ENCODE measurements around the gene FOXN1. TPM values are rescaled to one million over a fixed set of nuclear protein-coding genes. Genes with fewer than 3 reads are reported as not detected.

The FOXN1 gene
- total and polyA plus RNA-seq, 10 of the 15 experiments (the other 5 are each of a cell fraction or from before 2014, with no cell fraction given): not detected

GRCh38 chr17:28552176-28552999 lies 46.2 kb downstream of the FOXN1 start, which contains the start of gene UNC119 (continued):
- TF ChIP-seq NR2C1 (IDR thresholded peaks at IDR 0.05) (no peak), RUNX3 (IDR thresholded peaks at IDR 0.05; ENCODE audit: low read length) (0 out of 2 replicates have a peak, but pooled peaks have one; percentile 5), EED (IDR thresholded peaks at IDR 0.05; ENCODE audit: low read depth) (no peak), NFYB (IDR thresholded peaks at IDR 0.05; ENCODE audit: insufficient read depth, low read depth, low read length) (no peak), CREB1 (IDR thresholded peaks at IDR 0.05; ENCODE audit: low read depth) (no peak), NBN (IDR thresholded peaks at IDR 0.05) (no peak), EZH2 (IDR thresholded peaks at IDR 0.05; ENCODE audit: borderline replicate concordance, control insufficient read depth, low read depth, low read length) (no peak), KAT2A (conservative IDR thresholded peaks at IDR 0.05; ENCODE audit: control insufficient read depth, low read depth, low read length) (no peak), ASH2L (IDR thresholded peaks at IDR 0.05; ENCODE audit: borderline replicate concordance, low read depth) (no peak), MEF2A (IDR thresholded peaks at IDR 0.05; ENCODE audit: insufficient read depth, low read depth, low read length) (no peak), ZNF207 (IDR thresholded peaks at IDR 0.05; ENCODE audit: borderline replicate concordance) (no peak), E2F8 (IDR thresholded peaks at IDR 0.05; ENCODE audit: low read depth, partially characterized antibody) (no peak), CBX3 (IDR thresholded peaks at IDR 0.05; ENCODE audit: borderline replicate concordance, low read depth) (no peak), JUND (IDR thresholded peaks at IDR 0.05; ENCODE audit: low read depth, low read length) (no peak), ATF7 (IDR thresholded peaks at IDR 0.05; ENCODE audit: low read depth) (no peak), ZNF24 (IDR thresholded peaks at IDR 0.05) (no peak), PRDM15 (CRISPR knock-in tag; IDR thresholded peaks at IDR 0.05) (no peak), BHLHE40 (IDR thresholded peaks at IDR 0.05; ENCODE audit: borderline replicate concordance in 1 of 2, low read depth in 2 of 2, low read length in 1 of 2) (peak in 1 of 2 experiments; percentile 46; a peak in 2 of 4 replicates)
- TF ChIP-seq, protein P1, sequence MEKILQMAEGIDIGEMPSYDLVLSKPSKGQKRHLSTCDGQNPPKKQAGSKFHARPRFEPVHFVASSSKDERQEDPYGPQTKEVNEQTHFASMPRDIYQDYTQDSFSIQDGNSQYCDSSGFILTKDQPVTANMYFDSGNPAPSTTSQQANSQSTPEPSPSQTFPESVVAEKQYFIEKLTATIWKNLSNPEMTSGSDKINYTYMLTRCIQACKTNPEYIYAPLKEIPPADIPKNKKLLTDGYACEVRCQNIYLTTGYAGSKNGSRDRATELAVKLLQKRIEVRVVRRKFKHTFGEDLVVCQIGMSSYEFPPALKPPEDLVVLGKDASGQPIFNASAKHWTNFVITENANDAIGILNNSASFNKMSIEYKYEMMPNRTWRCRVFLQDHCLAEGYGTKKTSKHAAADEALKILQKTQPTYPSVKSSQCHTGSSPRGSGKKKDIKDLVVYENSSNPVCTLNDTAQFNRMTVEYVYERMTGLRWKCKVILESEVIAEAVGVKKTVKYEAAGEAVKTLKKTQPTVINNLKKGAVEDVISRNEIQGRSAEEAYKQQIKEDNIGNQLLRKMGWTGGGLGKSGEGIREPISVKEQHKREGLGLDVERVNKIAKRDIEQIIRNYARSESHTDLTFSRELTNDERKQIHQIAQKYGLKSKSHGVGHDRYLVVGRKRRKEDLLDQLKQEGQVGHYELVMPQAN (conservative IDR thresholded peaks at IDR 0.05): peak; percentile 90
- TF ChIP-seq, protein P2, sequence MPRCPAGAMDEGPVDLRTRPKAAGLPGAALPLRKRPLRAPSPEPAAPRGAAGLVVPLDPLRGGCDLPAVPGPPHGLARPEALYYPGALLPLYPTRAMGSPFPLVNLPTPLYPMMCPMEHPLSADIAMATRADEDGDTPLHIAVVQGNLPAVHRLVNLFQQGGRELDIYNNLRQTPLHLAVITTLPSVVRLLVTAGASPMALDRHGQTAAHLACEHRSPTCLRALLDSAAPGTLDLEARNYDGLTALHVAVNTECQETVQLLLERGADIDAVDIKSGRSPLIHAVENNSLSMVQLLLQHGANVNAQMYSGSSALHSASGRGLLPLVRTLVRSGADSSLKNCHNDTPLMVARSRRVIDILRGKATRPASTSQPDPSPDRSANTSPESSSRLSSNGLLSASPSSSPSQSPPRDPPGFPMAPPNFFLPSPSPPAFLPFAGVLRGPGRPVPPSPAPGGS (IDR thresholded peaks at IDR 0.05; ENCODE audit: borderline replicate concordance, insufficient read depth, low read depth, low read length, poor library complexity, severe bottlenecking): peak; percentile 20

Data from GM12878 (cell line).